HCT116 (cell line): ENCODE results near the gene RAP1GAP2.

Source experiments
- CEBPB ChIP-seq: IDR thresholded peaks from 2 replicates; pipeline ENCODE4 v1.6.1; 2012; ENCODE audit warnings: low read depth
- CTCF ChIP-seq, 3 experiments: fragments of 200-600 bp in 1 of 3; sonication (generic) in 1 of 3; IDR thresholded peaks in 2 of 3; conservative IDR thresholded peaks in 1 of 3; 2 replicates each; pipeline ENCODE4 v1.5.1; 2012 to 2017; ENCODE audit warnings: low read depth in 2 of 3, low read length in 2 of 3, antibody characterized with exemption in 1 of 3, borderline replicate concordance in 1 of 3, control low read depth in 1 of 3, mild to moderate bottlenecking in 1 of 3, mixed read lengths in 1 of 3, mixed run types in 1 of 3, moderate library complexity in 1 of 3; ENCODE audit not compliant: insufficient read depth in 1 of 3
- EZH2 ChIP-seq: fragments of 200-600 bp; sonication (generic); IDR thresholded peaks from 2 replicates; pipeline ENCODE4 v1.6.1; 2017; ENCODE audit warnings: antibody characterized with exemption, mixed run types
- POLR2A ChIP-seq: IDR thresholded peaks from 2 replicates; pipeline ENCODE4 v1.7.0; 2011; ENCODE audit warnings: borderline replicate concordance; ENCODE audit not compliant: insufficient read depth, insufficient read length; ENCODE audit errors: extremely low read depth
- RAD21 ChIP-seq: IDR thresholded peaks from 2 replicates; pipeline ENCODE4 v1.6.1; 2012; ENCODE audit warnings: low read depth, mild to moderate bottlenecking
- REST ChIP-seq: IDR thresholded peaks from 2 replicates; pipeline ENCODE4 v1.6.1; 2012; ENCODE audit warnings: low read depth
- SP1 ChIP-seq: IDR thresholded peaks from 2 replicates; pipeline ENCODE4 v1.6.1; 2012; ENCODE audit warnings: low read depth
- ZNF274 ChIP-seq: fragments of 200-500 bp; sonication (Bioruptor generic); IDR thresholded peaks from 2 replicates; pipeline ENCODE4 v1.6.1; 2014; ENCODE audit warnings: mild to moderate bottlenecking, low read depth, low read length, inconsistent platforms

- TF ChIP-seq CTCF (IDR thresholded peaks at IDR 0.05 in 2 of 3, conservative IDR thresholded peaks at IDR 0.05 in 1 of 3; ENCODE audit: borderline replicate concordance in 1 of 3, insufficient read depth in 1 of 3, low read depth in 2 of 3, low read length in 2 of 3) (no peak), SP1 (no peak), EZH2 (no peak), RAD21 (no peak), POLR2A (no peak), ZNF274 (no peak), CEBPB (no peak), REST (no peak)
Measured at GRCh38 chr17:2964831-2965230, 168.6 kb downstream of the RAP1GAP2 start.
